Measurements from ENCODE around the gene MORC4.

Gene MORC4

DNA sequence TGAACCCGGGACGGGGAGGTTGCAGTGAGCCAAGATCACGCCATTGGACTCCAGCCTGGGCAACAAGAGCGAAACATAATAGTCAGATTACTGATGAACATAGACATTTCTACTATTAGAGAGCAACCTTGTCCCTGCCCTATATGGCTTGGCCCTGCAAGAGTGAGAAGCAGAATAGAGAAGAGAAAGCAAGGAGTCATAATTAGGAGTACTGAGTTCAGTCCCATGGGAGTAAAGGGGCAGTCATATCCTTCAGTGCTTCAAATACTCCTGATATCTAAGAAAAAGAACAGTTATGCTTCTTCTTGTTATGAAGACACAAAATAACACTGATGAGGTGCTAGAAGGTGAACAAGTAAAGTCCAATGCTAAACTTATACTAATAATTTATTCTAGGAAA is 46.0 kb downstream of the MORC4 start:
- Histone ChIP-seq H3K9me3 (replicated peaks in 1 of 2; ENCODE audit: control insufficient read depth in 2 of 2, insufficient read depth in 1 of 2, low read depth in 1 of 2, low read length in 2 of 2) (no peaks in the 10 kb centered on the region), H4K91ac (ENCODE audit: low read depth, low read length, poor library complexity) (no peak overlapping the region), H3K14ac (ENCODE audit: low read length) (no peak overlapping the region), H3K4me2 (ENCODE audit: insufficient read depth, low read length, poor library complexity, severe bottlenecking) (no peak overlapping the region), H2AFZ (ENCODE audit: low read length) (no peak overlapping the region), H2AK5ac (ENCODE audit: low read depth, low read length) (no peak overlapping the region), H4K8ac (ENCODE audit: low read depth, low read length) (no peak overlapping the region), H3K4me3 (ENCODE audit: low read length in 2 of 2) (no peak overlapping the region), H3K4ac (ENCODE audit: low read length) (no peak overlapping the region), H3K23ac (ENCODE audit: low read depth, low read length, poor library complexity) (no peak overlapping the region), H3K4me1 (ENCODE audit: control insufficient read depth in 2 of 2, insufficient read depth in 1 of 2, low read depth in 1 of 2, low read length in 2 of 2) (no peaks in the 10 kb centered on the region), H2BK12ac (ENCODE audit: low read length) (no peak overlapping the region), H2BK5ac (ENCODE audit: low read length) (no peak overlapping the region), H3K79me1 (ENCODE audit: low read depth, low read length) (no peaks in the 10 kb centered on the region), H2BK15ac (ENCODE audit: low read length) (no peak overlapping the region), H3K27ac (replicated peaks; ENCODE audit: low read length) (no peak overlapping the region), H2BK120ac (ENCODE audit: low read depth, low read length) (no peak overlapping the region), H3K9ac (ENCODE audit: low read depth, low read length, poor library complexity) (no peak overlapping the region), H3K27me3 (ENCODE audit: control insufficient read depth in 3 of 3, insufficient read depth in 3 of 3, low read depth in 1 of 3, low read length in 3 of 3) (no peaks in the 10 kb centered on the region), H3K18ac (ENCODE audit: low read length) (no peak overlapping the region), H3K36me3 (replicated peaks in 1 of 2; ENCODE audit: control insufficient read depth in 2 of 2, insufficient read depth in 2 of 2, low read length in 2 of 2) (peaks cover 0 to 11% of the 10 kb centered on the region in 2 donors)
- no CpG with 5 or more reads among the region's 4 CpGs for WGBS, 2 donors (ENCODE audit: extremely low coverage in 2 of 2, insufficient read length in 2 of 2, insufficient replicate concordance in 1 of 2)
- DNase-seq (ENCODE audit: low spot score) = no peak

DNA sequence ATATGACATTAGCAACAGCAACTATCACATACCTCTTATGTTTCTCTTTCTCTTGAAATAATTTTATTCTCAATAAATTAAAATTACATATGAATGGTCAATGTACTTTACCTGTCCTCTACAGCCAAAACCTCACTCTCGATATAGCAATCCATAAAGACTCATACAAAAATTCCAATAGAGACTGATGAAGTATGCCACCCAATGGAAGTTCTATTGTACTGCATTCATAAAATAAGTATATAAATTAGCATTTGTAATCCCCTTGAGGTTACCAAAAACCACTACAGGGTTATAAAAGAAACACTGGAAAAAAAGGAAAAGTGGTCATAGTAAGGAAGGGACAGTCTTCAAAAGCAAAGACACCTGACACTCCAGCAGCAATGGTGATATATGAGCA is 47.0 kb downstream of the MORC4 start:
- H3K9ac ChIP-seq (ENCODE audit: low read depth, low read length, poor library complexity) = no peak overlapping the region
- H3K4me3 ChIP-seq (ENCODE audit: low read length in 2 of 2) = no peak overlapping the region
- H2BK120ac ChIP-seq (ENCODE audit: low read depth, low read length) = no peak overlapping the region
- no peaks in the 10 kb centered on the region for H3K27me3 ChIP-seq (ENCODE audit: control insufficient read depth in 3 of 3, insufficient read depth in 3 of 3, low read depth in 1 of 3, low read length in 3 of 3)
- no peak overlapping the region for H4K91ac ChIP-seq (ENCODE audit: low read depth, low read length, poor library complexity)
- H3K23ac ChIP-seq (ENCODE audit: low read depth, low read length, poor library complexity) = no peak overlapping the region
- peaks cover 0 to 8% of the 10 kb centered on the region in 2 donors for H3K36me3 ChIP-seq (replicated peaks in 1 of 2; ENCODE audit: control insufficient read depth in 2 of 2, insufficient read depth in 2 of 2, low read length in 2 of 2)
- no CpG with 5 or more reads among the region's 1 CpG for WGBS, 2 donors (ENCODE audit: extremely low coverage in 2 of 2, insufficient read length in 2 of 2, insufficient replicate concordance in 1 of 2)
- H3K4ac ChIP-seq (ENCODE audit: low read length) = no peak overlapping the region
- no peak for DNase-seq (ENCODE audit: low spot score)
- no peak overlapping the region for H2BK12ac ChIP-seq (ENCODE audit: low read length)
- H2BK5ac ChIP-seq (ENCODE audit: low read length) = no peak overlapping the region
- H3K9me3 ChIP-seq (replicated peaks in 1 of 2; ENCODE audit: control insufficient read depth in 2 of 2, insufficient read depth in 1 of 2, low read depth in 1 of 2, low read length in 2 of 2) = no peaks in the 10 kb centered on the region
- H3K4me1 ChIP-seq (ENCODE audit: control insufficient read depth in 2 of 2, insufficient read depth in 1 of 2, low read depth in 1 of 2, low read length in 2 of 2) = no peaks in the 10 kb centered on the region
- no peak overlapping the region for H3K18ac ChIP-seq (ENCODE audit: low read length)
- H2BK15ac ChIP-seq (ENCODE audit: low read length) = no peak overlapping the region
- no peak overlapping the region for H4K8ac ChIP-seq (ENCODE audit: low read depth, low read length)
- H3K14ac ChIP-seq (ENCODE audit: low read length) = no peak overlapping the region
- no peak overlapping the region for H2AFZ ChIP-seq (ENCODE audit: low read length)
- H3K4me2 ChIP-seq (ENCODE audit: insufficient read depth, low read length, poor library complexity, severe bottlenecking) = no peak overlapping the region
- H3K27ac ChIP-seq (replicated peaks; ENCODE audit: low read length) = no peak overlapping the region
- H3K79me1 ChIP-seq (ENCODE audit: low read depth, low read length) = no peaks in the 10 kb centered on the region
- H2AK5ac ChIP-seq (ENCODE audit: low read depth, low read length) = no peak overlapping the region

DNA sequence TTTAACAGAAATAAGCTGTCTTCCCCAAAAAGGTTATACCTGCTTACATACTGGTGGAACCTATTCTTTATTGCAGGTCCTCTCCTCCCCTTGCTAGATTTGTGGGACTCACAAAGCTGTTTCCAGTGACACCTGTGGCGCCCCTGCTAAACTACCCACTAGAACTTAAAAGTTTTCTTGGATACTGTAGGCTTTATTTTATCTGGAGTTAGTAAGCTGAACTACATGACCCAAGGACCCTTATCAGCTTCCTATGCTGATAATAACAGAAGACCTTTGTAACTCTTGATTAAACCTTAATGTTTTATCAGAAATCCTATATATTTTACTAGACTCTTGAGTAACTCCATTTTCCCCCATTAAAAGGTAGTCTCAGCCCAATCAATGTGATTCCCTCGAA is 47.5 kb downstream of the MORC4 start:
- no peak overlapping the region for H3K4me3 ChIP-seq (ENCODE audit: low read length in 2 of 2)

DNA sequence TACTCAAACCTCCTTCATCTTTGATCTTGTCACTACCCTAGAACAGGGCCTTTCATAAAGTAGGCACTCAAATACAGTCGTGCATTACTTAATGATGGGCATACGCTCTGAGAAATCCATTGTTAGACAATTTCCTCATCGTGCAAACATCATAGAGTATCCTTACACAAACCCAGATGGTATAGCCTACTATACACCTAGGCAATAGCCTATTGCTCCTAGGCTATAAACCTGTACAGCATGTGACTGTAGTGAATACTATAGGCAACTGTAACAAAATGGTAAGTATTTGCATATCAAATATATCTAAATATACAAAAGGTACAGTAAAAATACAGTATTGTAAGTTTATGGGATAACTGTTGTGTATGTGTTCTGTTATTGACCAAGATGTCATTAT is 47.9 kb downstream of the MORC4 start:
- Histone ChIP-seq H2AK5ac (ENCODE audit: low read depth, low read length) (no peak overlapping the region), H3K14ac (ENCODE audit: low read length) (no peak overlapping the region), H3K9me3 (replicated peaks in 1 of 2; ENCODE audit: control insufficient read depth in 2 of 2, insufficient read depth in 1 of 2, low read depth in 1 of 2, low read length in 2 of 2) (no peaks in the 10 kb centered on the region), H3K18ac (ENCODE audit: low read length) (no peak overlapping the region), H2BK5ac (ENCODE audit: low read length) (no peak overlapping the region), H3K4ac (ENCODE audit: low read length) (no peak overlapping the region), H2BK15ac (ENCODE audit: low read length) (no peak overlapping the region), H3K36me3 (replicated peaks in 1 of 2; ENCODE audit: control insufficient read depth in 2 of 2, insufficient read depth in 2 of 2, low read length in 2 of 2) (peaks cover 0 to 6% of the 10 kb centered on the region in 2 donors), H2BK12ac (ENCODE audit: low read length) (no peak overlapping the region), H3K23ac (ENCODE audit: low read depth, low read length, poor library complexity) (no peak overlapping the region), H4K91ac (ENCODE audit: low read depth, low read length, poor library complexity) (no peak overlapping the region), H3K79me1 (ENCODE audit: low read depth, low read length) (no peaks in the 10 kb centered on the region), H3K4me3 (ENCODE audit: low read length in 2 of 2) (no peak overlapping the region), H3K9ac (ENCODE audit: low read depth, low read length, poor library complexity) (no peak overlapping the region), H3K27ac (replicated peaks; ENCODE audit: low read length) (no peak overlapping the region), H2AFZ (ENCODE audit: low read length) (no peak overlapping the region), H3K4me2 (ENCODE audit: insufficient read depth, low read length, poor library complexity, severe bottlenecking) (no peak overlapping the region), H2BK120ac (ENCODE audit: low read depth, low read length) (no peak overlapping the region), H4K8ac (ENCODE audit: low read depth, low read length) (no peak overlapping the region), H3K4me1 (ENCODE audit: control insufficient read depth in 2 of 2, insufficient read depth in 1 of 2, low read depth in 1 of 2, low read length in 2 of 2) (no peaks in the 10 kb centered on the region), H3K27me3 (ENCODE audit: control insufficient read depth in 3 of 3, insufficient read depth in 3 of 3, low read depth in 1 of 3, low read length in 3 of 3) (no peaks in the 10 kb centered on the region)
- DNase-seq (ENCODE audit: low spot score) = no peak
- no CpG with 5 or more reads among the region's 3 CpGs for WGBS, 2 donors (ENCODE audit: extremely low coverage in 2 of 2, insufficient read length in 2 of 2, insufficient replicate concordance in 1 of 2)

More for the DNA sequence above, 47.5 kb downstream of the MORC4 start:
- Histone ChIP-seq H3K4ac (ENCODE audit: low read length) (no peak overlapping the region), H3K23ac (ENCODE audit: low read depth, low read length, poor library complexity) (no peak overlapping the region), H3K27me3 (ENCODE audit: control insufficient read depth in 3 of 3, insufficient read depth in 3 of 3, low read depth in 1 of 3, low read length in 3 of 3) (no peaks in the 10 kb centered on the region), H3K27ac (replicated peaks; ENCODE audit: low read length) (no peak overlapping the region), H3K36me3 (replicated peaks in 1 of 2; ENCODE audit: control insufficient read depth in 2 of 2, insufficient read depth in 2 of 2, low read length in 2 of 2) (peaks cover 0 to 6% of the 10 kb centered on the region in 2 donors), H3K9me3 (replicated peaks in 1 of 2; ENCODE audit: control insufficient read depth in 2 of 2, insufficient read depth in 1 of 2, low read depth in 1 of 2, low read length in 2 of 2) (no peaks in the 10 kb centered on the region), H2BK12ac (ENCODE audit: low read length) (no peak overlapping the region), H3K18ac (ENCODE audit: low read length) (no peak overlapping the region), H4K91ac (ENCODE audit: low read depth, low read length, poor library complexity) (no peak overlapping the region), H2AFZ (ENCODE audit: low read length) (no peak overlapping the region), H2AK5ac (ENCODE audit: low read depth, low read length) (no peak overlapping the region), H3K79me1 (ENCODE audit: low read depth, low read length) (no peaks in the 10 kb centered on the region), H4K8ac (ENCODE audit: low read depth, low read length) (no peak overlapping the region), H3K14ac (ENCODE audit: low read length) (no peak overlapping the region), H3K9ac (ENCODE audit: low read depth, low read length, poor library complexity) (no peak overlapping the region), H2BK15ac (ENCODE audit: low read length) (no peak overlapping the region), H2BK120ac (ENCODE audit: low read depth, low read length) (no peak overlapping the region), H2BK5ac (ENCODE audit: low read length) (no peak overlapping the region), H3K4me2 (ENCODE audit: insufficient read depth, low read length, poor library complexity, severe bottlenecking) (no peak overlapping the region), H3K4me1 (ENCODE audit: control insufficient read depth in 2 of 2, insufficient read depth in 1 of 2, low read depth in 1 of 2, low read length in 2 of 2) (no peaks in the 10 kb centered on the region)
- WGBS, 2 donors (ENCODE audit: extremely low coverage in 2 of 2, insufficient read length in 2 of 2, insufficient replicate concordance in 1 of 2) = no CpG with 5 or more reads among the region's 2 CpGs
- DNase-seq (ENCODE audit: low spot score) = no peak
